SK-N-SH (cell line): ENCODE data around the gene MATN1. TPM values are rescaled to one million over a fixed set of nuclear protein-coding genes. Genes with fewer than 3 reads are reported as not detected.

ENCODE experiments used
- CTCF ChIA-PET: fragments of 300-600, 350-600 bp; formaldehyde crosslinking; extraction: SDS; loops from one replicate; lab custom pipeline; 2021; lab: Yijun Ruan, JAX
- POLR2A ChIA-PET: fragments of 350-600 bp; sonication (Branson Sonifier 250); formaldehyde crosslinking; extraction: SDS; loops from one replicate; lab custom pipeline; 2020; ENCODE audit warnings: antibody characterized with exemption, inconsistent platforms; lab: Yijun Ruan, JAX
- DNase-seq: peaks from one replicate; pipeline ENCODE4 v3.0.0; 2012
- H2AFZ ChIP-seq: fragments of 200-600 bp; sonication (generic); 2 replicates; pipeline ENCODE4 v1.8.1; 2016; ENCODE audit warnings: antibody characterized with exemption, mild to moderate bottlenecking, low read depth
- H3F3A ChIP-seq: fragments of 200-600 bp; sonication (generic); replicated peaks from 2 replicates; pipeline ENCODE3; 2016; ENCODE audit warnings: antibody characterized with exemption, mild to moderate bottlenecking; ENCODE audit not compliant: insufficient read depth
- H3K27ac ChIP-seq, 2 experiments: fragments of 200-500 bp in 1 of 2; fragments of 200-600 bp in 1 of 2; sonication (Bioruptor generic) in 1 of 2; sonication (generic), shearing (Covaris generic) in 1 of 2; 2 replicates each; pipeline versions ENCODE4 v1.5.1 to v1.6.1; 2014 to 2016; ENCODE audit warnings: low read depth in 2 of 2, inconsistent platforms in 1 of 2, low read length in 1 of 2, mild to moderate bottlenecking in 1 of 2, mixed read lengths in 1 of 2
- H3K27me3 ChIP-seq: fragments of 200-600 bp; sonication (generic), shearing (Covaris generic); 2 replicates; pipeline ENCODE4 v1.6.1; 2016; ENCODE audit warnings: mixed run types; ENCODE audit not compliant: insufficient read depth
- H3K36me3 ChIP-seq, 2 experiments: fragments of 200-500 bp in 1 of 2; fragments of 200-600 bp in 1 of 2; sonication (Bioruptor generic) in 1 of 2; sonication (generic) in 1 of 2; replicated peaks in 1 of 2; 2 replicates each; pipeline versions ENCODE3 to v1.5.1; 2014 to 2016; ENCODE audit warnings: low read length in 1 of 2, mild to moderate bottlenecking in 1 of 2; ENCODE audit not compliant: insufficient read depth in 2 of 2, control insufficient read depth in 1 of 2
- H3K4me1 ChIP-seq, 2 experiments: fragments of 200-500 bp in 1 of 2; fragments of 200-600 bp in 1 of 2; sonication (Bioruptor generic) in 1 of 2; sonication (generic), shearing (Covaris generic) in 1 of 2; 2 replicates each; pipeline versions ENCODE4 v1.5.1 to v1.6.1; 2014 to 2016; ENCODE audit warnings: low read depth in 1 of 2, low read length in 1 of 2, mixed run types in 1 of 2; ENCODE audit not compliant: insufficient read depth in 2 of 2, control insufficient read depth in 1 of 2
- H3K4me2 ChIP-seq: fragments of 200-600 bp; sonication (generic), shearing (Covaris generic); 2 replicates; pipeline ENCODE4 v1.6.1; 2017; ENCODE audit warnings: mixed run types
- H3K4me3 ChIP-seq, 2 experiments: fragments of 200-500 bp in 1 of 2; fragments of 200-600 bp in 1 of 2; sonication (Bioruptor generic) in 1 of 2; sonication (generic), shearing (Covaris generic) in 1 of 2; 2 replicates each; pipeline versions ENCODE4 v1.5.1 to v1.8.1; 2014 to 2016; ENCODE audit warnings: low read depth in 2 of 2, inconsistent platforms in 1 of 2, low read length in 1 of 2, mild to moderate bottlenecking in 1 of 2, mixed read lengths in 1 of 2, moderate library complexity in 1 of 2
- H3K79me2 ChIP-seq: fragments of 200-600 bp; sonication (generic); 2 replicates; pipeline ENCODE4 v1.8.1; 2017; ENCODE audit warnings: mild to moderate bottlenecking; ENCODE audit not compliant: insufficient read depth
- H3K9ac ChIP-seq: fragments of 200-600 bp; sonication (generic); 2 replicates; pipeline ENCODE4 v1.6.1; 2017; ENCODE audit warnings: mixed run types
- H3K9me2 ChIP-seq: fragments of 200-600 bp; sonication (generic); 2 replicates; pipeline ENCODE4 v1.6.1; 2017; ENCODE audit warnings: mixed run types
- H3K9me3 ChIP-seq: fragments of 200-600 bp; sonication (generic); 2 replicates; pipeline ENCODE4 v1.6.1; 2017; ENCODE audit warnings: mixed run types, mild to moderate bottlenecking, moderate library complexity
- H4K20me1 ChIP-seq: fragments of 200-600 bp; sonication (generic); 2 replicates; pipeline ENCODE4 v1.6.1; 2017; ENCODE audit warnings: mild to moderate bottlenecking, mixed run types; ENCODE audit not compliant: insufficient read depth
- EP300 ChIP-seq, 2 experiments: IDR thresholded peaks; 2 replicates each; pipeline versions ENCODE4 v1.4.0 to v1.6.1; 2012; ENCODE audit warnings: borderline replicate concordance in 1 of 2, low read depth in 1 of 2, low read length in 1 of 2
- EZH2phosphoT487 ChIP-seq: fragments of 200-600 bp; sonication (generic); IDR thresholded peaks from 2 replicates; pipeline ENCODE4 v1.6.1; 2017; ENCODE audit warnings: low read depth, mixed run types, mild to moderate bottlenecking, antibody characterized with exemption, moderate library complexity, borderline replicate concordance
- FOSL2 ChIP-seq: IDR thresholded peaks from 2 replicates; pipeline ENCODE4 v1.4.0; 2012; ENCODE audit warnings: low read depth, mild to moderate bottlenecking, moderate library complexity, borderline replicate concordance
- FOXJ3 ChIP-seq: sonication (generic); formaldehyde crosslinking; IDR thresholded peaks from 2 replicates; pipeline ENCODE4 v1.5.1; 2020; ENCODE audit warnings: mild to moderate bottlenecking, missing genetic modification reagents
- FOXM1 ChIP-seq: IDR thresholded peaks from 2 replicates; pipeline ENCODE4 v1.4.0; 2012; ENCODE audit warnings: low read depth, mild to moderate bottlenecking
- GABPA ChIP-seq: IDR thresholded peaks from 2 replicates; pipeline ENCODE4 v1.4.0; 2012; ENCODE audit warnings: low read depth, mild to moderate bottlenecking
- GATA2 ChIP-seq: sonication (generic); formaldehyde crosslinking; IDR thresholded peaks from 2 replicates; pipeline ENCODE4 v1.5.0; 2020; ENCODE audit warnings: mild to moderate bottlenecking, missing genetic modification reagents
- JUND ChIP-seq: IDR thresholded peaks from 2 replicates; pipeline ENCODE4 v1.4.0; 2012
- MXI1 ChIP-seq: IDR thresholded peaks from 2 replicates; pipeline ENCODE4 v1.6.1; 2012; ENCODE audit warnings: mild to moderate bottlenecking, low read depth, low read length, improper control_type of control experiment
- NRF1 ChIP-seq: IDR thresholded peaks from 2 replicates; pipeline ENCODE4 v1.6.1; 2012; ENCODE audit warnings: low read depth, mild to moderate bottlenecking, low read length
- POLR2AphosphoS5 ChIP-seq: IDR thresholded peaks from 2 replicates; pipeline ENCODE4 v1.6.1; 2012; ENCODE audit warnings: low read depth, low read length
- RAD21 ChIP-seq: IDR thresholded peaks from 2 replicates; pipeline ENCODE4 v1.6.1; 2012; ENCODE audit warnings: mild to moderate bottlenecking, low read length
- RXRA ChIP-seq: IDR thresholded peaks from 2 replicates; pipeline ENCODE4 v1.4.0; 2012; ENCODE audit warnings: low read depth, mild to moderate bottlenecking, borderline replicate concordance
- SMC3 ChIP-seq: IDR thresholded peaks from 2 replicates; pipeline ENCODE4 v1.6.1; 2012; ENCODE audit warnings: low read depth, low read length, improper control_type of control experiment
- YY1 ChIP-seq: IDR thresholded peaks from 2 replicates; pipeline ENCODE4 v1.4.0; 2012; ENCODE audit warnings: low read depth, mild to moderate bottlenecking
- WGBS: methylation state at CpG from one replicate; pipeline ENCODE4 v1.1.6; 2017; ENCODE audit warnings: low lambda C conversion rate; 5-methylcytosine and 5-hydroxymethylcytosine counted together
- polyA plus RNA-seq, 3 experiments: library from polyadenylated mRNA; depleted of rRNA; stranded (reverse); fragments of >200 nt; gene quantifications; 2 replicates each; pipeline ENCODE4 v1.2.3, GENCODE V29; 2012
- TF ChIP-seq, protein P1 (sequence below): IDR thresholded peaks from 2 replicates; pipeline ENCODE4 v1.4.0; 2012; ENCODE audit warnings: low read depth
- TF ChIP-seq, protein P2 (sequence below): IDR thresholded peaks from 2 replicates; pipeline ENCODE4 v1.4.0; 2012; ENCODE audit warnings: low read depth, borderline replicate concordance
- TF ChIP-seq, protein P3 (sequence below): fragments of 200-600 bp; sonication (generic); IDR thresholded peaks from 2 replicates; pipeline ENCODE4 v1.6.1; 2017; ENCODE audit warnings: antibody characterized with exemption, mild to moderate bottlenecking, moderate library complexity
- TF ChIP-seq, protein P4 (sequence below): IDR thresholded peaks from 2 replicates; pipeline ENCODE4 v1.4.0; 2012; ENCODE audit warnings: low read depth, borderline replicate concordance

The MATN1 gene
- polyA plus RNA-seq, 1 of the 3 experiments (the other 2 are of a cell fraction): 0.23 TPM

DNA sequence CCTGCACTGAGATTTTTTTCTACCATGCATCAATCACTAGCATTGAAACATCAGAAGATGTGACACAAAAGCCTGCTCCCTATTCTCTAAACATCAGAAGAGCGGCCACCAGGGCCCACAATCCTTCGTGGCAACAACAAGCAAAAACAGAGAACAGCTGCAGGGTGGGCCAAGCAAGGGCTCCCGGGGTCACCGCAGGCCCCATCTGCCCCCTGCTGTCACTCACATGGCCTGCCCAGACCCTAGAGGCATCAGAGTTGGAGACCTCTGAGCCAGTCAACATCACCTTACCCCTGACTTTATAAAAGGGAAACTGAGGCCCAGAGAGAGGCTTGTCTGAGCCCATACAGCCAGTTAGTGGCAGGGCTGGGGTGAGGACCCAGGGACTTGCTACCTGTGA, 32.4 kb upstream of the MATN1 start:
- peaks cover 0 to 5% of the 10 kb centered on the region in 2 experiments; a peak in 2 of 4 replicates for H3K4me1 ChIP-seq
- H3K9me2 ChIP-seq: no peaks in the 10 kb centered on the region
- no peak overlapping the region for H3K4me2 ChIP-seq
- WGBS: no CpG with 5 or more reads among the region's 4 CpGs
- no peak overlapping the region for H3K27ac ChIP-seq
- H3K79me2 ChIP-seq: no peaks in the 10 kb centered on the region
- no peak overlapping the region for H3K4me3 ChIP-seq
- no peaks in the 10 kb centered on the region for H3K27me3 ChIP-seq
- no peaks in the 10 kb centered on the region for H3K36me3 ChIP-seq
- CTCF ChIA-PET: interaction anchor here (1.1 to 4.7 kb wide), 4 partner anchors 11 to 37 kb away, joined by 3 to 24 read pairs (median 4); no protein-coding TSS in a partner anchor
- no peak overlapping the region for H3K9ac ChIP-seq
- H3K9me3 ChIP-seq: no peaks in the 10 kb centered on the region
- no peaks in the 10 kb centered on the region for H3F3A ChIP-seq
- POLR2A ChIA-PET: no interaction called here
- DNase-seq: no peak
- no peak for TF ChIP-seq MXI1
- TF ChIP-seq EZH2phosphoT487: no peak
- TF ChIP-seq SMC3: no peak
- TF ChIP-seq JUND: no peak
- TF ChIP-seq YY1: no peak
- TF ChIP-seq EP300 (IDR thresholded peaks at IDR 0.05; ENCODE audit: borderline replicate concordance in 1 of 2, low read depth in 1 of 2, low read length in 1 of 2): no peak
- TF ChIP-seq, protein P1, sequence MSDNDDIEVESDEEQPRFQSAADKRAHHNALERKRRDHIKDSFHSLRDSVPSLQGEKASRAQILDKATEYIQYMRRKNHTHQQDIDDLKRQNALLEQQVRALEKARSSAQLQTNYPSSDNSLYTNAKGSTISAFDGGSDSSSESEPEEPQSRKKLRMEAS: no peak
- TF ChIP-seq, protein P2, sequence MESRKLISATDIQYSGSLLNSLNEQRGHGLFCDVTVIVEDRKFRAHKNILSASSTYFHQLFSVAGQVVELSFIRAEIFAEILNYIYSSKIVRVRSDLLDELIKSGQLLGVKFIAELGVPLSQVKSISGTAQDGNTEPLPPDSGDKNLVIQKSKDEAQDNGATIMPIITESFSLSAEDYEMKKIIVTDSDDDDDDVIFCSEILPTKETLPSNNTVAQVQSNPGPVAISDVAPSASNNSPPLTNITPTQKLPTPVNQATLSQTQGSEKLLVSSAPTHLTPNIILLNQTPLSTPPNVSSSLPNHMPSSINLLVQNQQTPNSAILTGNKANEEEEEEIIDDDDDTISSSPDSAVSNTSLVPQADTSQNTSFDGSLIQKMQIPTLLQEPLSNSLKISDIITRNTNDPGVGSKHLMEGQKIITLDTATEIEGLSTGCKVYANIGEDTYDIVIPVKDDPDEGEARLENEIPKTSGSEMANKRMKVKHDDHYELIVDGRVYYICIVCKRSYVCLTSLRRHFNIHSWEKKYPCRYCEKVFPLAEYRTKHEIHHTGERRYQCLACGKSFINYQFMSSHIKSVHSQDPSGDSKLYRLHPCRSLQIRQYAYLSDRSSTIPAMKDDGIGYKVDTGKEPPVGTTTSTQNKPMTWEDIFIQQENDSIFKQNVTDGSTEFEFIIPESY: no peak
- no peak for TF ChIP-seq GATA2 (CRISPR knock-in tag)
- no peak for TF ChIP-seq NRF1
- TF ChIP-seq GABPA: no peak
- no peak for TF ChIP-seq FOXM1
- no peak for TF ChIP-seq POLR2AphosphoS5
- TF ChIP-seq, protein P3, sequence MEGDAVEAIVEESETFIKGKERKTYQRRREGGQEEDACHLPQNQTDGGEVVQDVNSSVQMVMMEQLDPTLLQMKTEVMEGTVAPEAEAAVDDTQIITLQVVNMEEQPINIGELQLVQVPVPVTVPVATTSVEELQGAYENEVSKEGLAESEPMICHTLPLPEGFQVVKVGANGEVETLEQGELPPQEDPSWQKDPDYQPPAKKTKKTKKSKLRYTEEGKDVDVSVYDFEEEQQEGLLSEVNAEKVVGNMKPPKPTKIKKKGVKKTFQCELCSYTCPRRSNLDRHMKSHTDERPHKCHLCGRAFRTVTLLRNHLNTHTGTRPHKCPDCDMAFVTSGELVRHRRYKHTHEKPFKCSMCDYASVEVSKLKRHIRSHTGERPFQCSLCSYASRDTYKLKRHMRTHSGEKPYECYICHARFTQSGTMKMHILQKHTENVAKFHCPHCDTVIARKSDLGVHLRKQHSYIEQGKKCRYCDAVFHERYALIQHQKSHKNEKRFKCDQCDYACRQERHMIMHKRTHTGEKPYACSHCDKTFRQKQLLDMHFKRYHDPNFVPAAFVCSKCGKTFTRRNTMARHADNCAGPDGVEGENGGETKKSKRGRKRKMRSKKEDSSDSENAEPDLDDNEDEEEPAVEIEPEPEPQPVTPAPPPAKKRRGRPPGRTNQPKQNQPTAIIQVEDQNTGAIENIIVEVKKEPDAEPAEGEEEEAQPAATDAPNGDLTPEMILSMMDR: no peak
- TF ChIP-seq RAD21: no peak
- no peak for TF ChIP-seq FOSL2
- TF ChIP-seq RXRA: no peak
- TF ChIP-seq, protein P4, sequence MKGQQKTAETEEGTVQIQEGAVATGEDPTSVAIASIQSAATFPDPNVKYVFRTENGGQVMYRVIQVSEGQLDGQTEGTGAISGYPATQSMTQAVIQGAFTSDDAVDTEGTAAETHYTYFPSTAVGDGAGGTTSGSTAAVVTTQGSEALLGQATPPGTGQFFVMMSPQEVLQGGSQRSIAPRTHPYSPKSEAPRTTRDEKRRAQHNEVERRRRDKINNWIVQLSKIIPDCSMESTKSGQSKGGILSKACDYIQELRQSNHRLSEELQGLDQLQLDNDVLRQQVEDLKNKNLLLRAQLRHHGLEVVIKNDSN: no peak
- TF ChIP-seq FOXJ3 (CRISPR knock-in tag): no peak
- H4K20me1 ChIP-seq: no peaks in the 10 kb centered on the region
- H2AFZ ChIP-seq: no peak overlapping the region
